HCT116 (cell line): ENCODE measurements around the gene CDCA4.

Source experiments
- CEBPB ChIP-seq: IDR thresholded peaks from 2 replicates; pipeline ENCODE4 v1.6.1; 2012; ENCODE audit warnings: low read depth
- CTCF ChIP-seq, 3 experiments: fragments of 200-600 bp in 1 of 3; sonication (generic) in 1 of 3; IDR thresholded peaks in 2 of 3; conservative IDR thresholded peaks in 1 of 3; 2 replicates each; pipeline ENCODE4 v1.5.1; 2012 to 2017; ENCODE audit warnings: low read depth in 2 of 3, low read length in 2 of 3, antibody characterized with exemption in 1 of 3, borderline replicate concordance in 1 of 3, control low read depth in 1 of 3, mild to moderate bottlenecking in 1 of 3, mixed read lengths in 1 of 3, mixed run types in 1 of 3, moderate library complexity in 1 of 3; ENCODE audit not compliant: insufficient read depth in 1 of 3
- ELF1 ChIP-seq: IDR thresholded peaks from 2 replicates; pipeline ENCODE4 v1.6.1; 2012; ENCODE audit warnings: low read depth, borderline replicate concordance
- EZH2 ChIP-seq: fragments of 200-600 bp; sonication (generic); IDR thresholded peaks from 2 replicates; pipeline ENCODE4 v1.6.1; 2017; ENCODE audit warnings: antibody characterized with exemption, mixed run types
- EZH2phosphoT487 ChIP-seq: fragments of 200-600 bp; IDR thresholded peaks from 2 replicates; pipeline ENCODE4 v1.6.1; 2018; ENCODE audit warnings: antibody characterized with exemption, borderline replicate concordance
- POLR2A ChIP-seq: IDR thresholded peaks from 2 replicates; pipeline ENCODE4 v1.7.0; 2011; ENCODE audit warnings: borderline replicate concordance; ENCODE audit not compliant: insufficient read depth, insufficient read length; ENCODE audit errors: extremely low read depth
- RAD21 ChIP-seq: IDR thresholded peaks from 2 replicates; pipeline ENCODE4 v1.6.1; 2012; ENCODE audit warnings: low read depth, mild to moderate bottlenecking
- REST ChIP-seq: IDR thresholded peaks from 2 replicates; pipeline ENCODE4 v1.6.1; 2012; ENCODE audit warnings: low read depth
- ZNF274 ChIP-seq: fragments of 200-500 bp; sonication (Bioruptor generic); IDR thresholded peaks from 2 replicates; pipeline ENCODE4 v1.6.1; 2014; ENCODE audit warnings: mild to moderate bottlenecking, low read depth, low read length, inconsistent platforms

GRCh38 chr14:105015905-105016304 is 5.0 kb downstream of the CDCA4 start:
- TF ChIP-seq POLR2A (no peak), ZNF274 (no peak), ELF1 (no peak), CTCF (IDR thresholded peaks at IDR 0.05 in 2 of 3, conservative IDR thresholded peaks at IDR 0.05 in 1 of 3; ENCODE audit: borderline replicate concordance in 1 of 3, insufficient read depth in 1 of 3, low read depth in 2 of 3, low read length in 2 of 3) (no peak), EZH2 (no peak), CEBPB (no peak), REST (no peak), RAD21 (no peak), EZH2phosphoT487 (no peak)
